Activated T-cell treated with anti-CD3 and anti-CD28 coated beads, Interleukin-2, amount 50 U/mL, for 72 hours (primary cell): ENCODE measurements around the gene STK32B. TPM values are rescaled to one million over a fixed set of nuclear protein-coding genes. Genes with fewer than 3 reads are reported as not detected.
A peak's percentile ranks its signal among the peaks of the same experiment; 100 is the strongest.

ENCODE experiments used
- ATAC-seq, 2 donors: fragments of 150-1000 bp; cut with Tn5 transposase; replicated peaks in 1 of 2; 2 replicates each; pipeline ENCODE4 v1.10.0; 2021; ENCODE audit warnings: moderate library complexity in 2 of 2, mild to moderate bottlenecking in 1 of 2
- DNase-seq, 2 donors: peaks; one replicate each; pipeline ENCODE4 v3.0.0; 2021 to 2022; ENCODE audit warnings: mixed read lengths in 1 of 2
- H3K27ac Mint-ChIP-seq: one replicate; pipeline ENCODE4 v1.8.0; 2022; ENCODE audit warnings: mild to moderate bottlenecking, moderate library complexity, mixed read lengths
- H3K27me3 Mint-ChIP-seq: one replicate; pipeline ENCODE4 v1.8.0; 2022; ENCODE audit warnings: low read depth, mixed read lengths
- H3K36me3 Mint-ChIP-seq, 2 donors: one replicate each; pipeline ENCODE4 v1.8.0; 2022; ENCODE audit warnings: mixed read lengths in 2 of 2, mild to moderate bottlenecking in 1 of 2; ENCODE audit not compliant: insufficient read depth in 2 of 2
- H3K4me1 Mint-ChIP-seq: one replicate; pipeline ENCODE4 v1.8.0; 2022; ENCODE audit warnings: low read depth, mixed read lengths
- H3K4me3 Mint-ChIP-seq, 2 donors: one replicate each; pipeline ENCODE4 v1.8.0; 2022; ENCODE audit warnings: mild to moderate bottlenecking in 2 of 2, mixed read lengths in 2 of 2, moderate library complexity in 2 of 2
- H3K9me3 Mint-ChIP-seq, 2 donors: one replicate each; pipeline ENCODE4 v1.8.0; 2022; ENCODE audit warnings: mixed read lengths in 2 of 2
- total RNA-seq, 2 donors: library from RNA; stranded (reverse); gene quantifications; one replicate each; pipeline ENCODE4 v1.2.3, GENCODE V29; 2022

The STK32B gene
- total RNA-seq, 2 donors from 2014 or later, result not detected

DNA sequence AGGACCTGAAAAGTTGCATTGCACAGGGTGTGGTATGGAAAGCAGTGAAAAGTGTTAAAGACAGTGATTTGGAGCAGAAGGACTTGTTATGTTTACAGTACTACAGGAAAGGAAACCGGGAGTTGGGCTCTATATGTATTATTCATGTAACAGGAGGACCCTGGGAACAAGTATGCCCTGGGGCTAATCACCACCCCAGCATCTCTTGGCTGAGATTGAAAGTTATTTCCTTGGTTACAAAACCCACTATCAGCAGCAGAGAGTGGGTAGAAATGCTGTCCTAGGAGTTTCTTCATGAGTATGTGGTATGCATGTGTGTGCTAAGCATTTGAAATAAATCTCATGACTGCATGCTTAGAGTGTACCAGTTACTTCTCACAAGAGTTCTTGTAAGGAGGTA is 46.9 kb downstream of the STK32B start:
- no peak overlapping the region for H3K27ac Mint-ChIP-seq
- H3K9me3 Mint-ChIP-seq, result peaks cover 0 to 5% of the 10 kb centered on the region in 2 donors
- H3K36me3 Mint-ChIP-seq, result no peaks in the 10 kb centered on the region
- H3K27me3 Mint-ChIP-seq, result no peaks in the 10 kb centered on the region
- DNase-seq (no peak), ATAC-seq (no peak)
- H3K4me3 Mint-ChIP-seq, result no peak overlapping the region
- H3K4me1 Mint-ChIP-seq, result no peaks in the 10 kb centered on the region

- no peak for DNase-seq
- H3K36me3 Mint-ChIP-seq, result no peaks in the 10 kb centered on the region
Measured at GRCh38 chr4:5100336-5100735, 49.1 kb downstream of the STK32B start.

DNA sequence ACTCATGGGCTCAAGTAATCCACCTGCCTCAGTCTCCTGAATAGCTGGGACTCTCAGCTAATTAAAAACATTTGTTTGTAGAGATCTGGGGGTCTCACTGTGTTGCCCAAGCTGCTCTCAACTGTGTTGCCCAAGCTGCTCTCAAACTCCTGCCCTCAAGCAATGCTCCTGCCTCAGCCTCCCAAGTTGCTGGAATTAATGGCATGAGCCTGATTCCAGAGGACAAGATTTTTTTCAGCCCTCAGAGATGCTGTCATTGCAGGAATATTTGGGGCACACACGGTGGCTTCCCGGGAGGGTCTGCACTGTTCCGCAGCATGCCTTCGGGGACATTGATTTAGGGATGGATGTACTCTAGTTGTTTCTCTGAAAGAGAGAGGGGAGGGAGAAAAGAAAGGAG is 49.7 kb downstream of the STK32B start:
- Mint-ChIP-seq H3K36me3 (no peaks in the 10 kb centered on the region), H3K27me3 (no peaks in the 10 kb centered on the region), H3K4me3 (no peak overlapping the region), H3K9me3 (peaks cover 0 to 2% of the 10 kb centered on the region in 2 donors), H3K4me1 (no peaks in the 10 kb centered on the region), H3K27ac (no peak overlapping the region)
- DNase-seq, result no peak
- ATAC-seq, result no peak

More at GRCh38 chr4:5100336-5100735, 49.1 kb downstream of the STK32B start:
- ATAC-seq, result no peak
- Mint-ChIP-seq H3K27me3 (no peaks in the 10 kb centered on the region), H3K4me1 (no peaks in the 10 kb centered on the region), H3K4me3 (no peak overlapping the region), H3K9me3 (peaks cover 0 to 2% of the 10 kb centered on the region in 2 donors), H3K27ac (no peak overlapping the region)

DNA sequence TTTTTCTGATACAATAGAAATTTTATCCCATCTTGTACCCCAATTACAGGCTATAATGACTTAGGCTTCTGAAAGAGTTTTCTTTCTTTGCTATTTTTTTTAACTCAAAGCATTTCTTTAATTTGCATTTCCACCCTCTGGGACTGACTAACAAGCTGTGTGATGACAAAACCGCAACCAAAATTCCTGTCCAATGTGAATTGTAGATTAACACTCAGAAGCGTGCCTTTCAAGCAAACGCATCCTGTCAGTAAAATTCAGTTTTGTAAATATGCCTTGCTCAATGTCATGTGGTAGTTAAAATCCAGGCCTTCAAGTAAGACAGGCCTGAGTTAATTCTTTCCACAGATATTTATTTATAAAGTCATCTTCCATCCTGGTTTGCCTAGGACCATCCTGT is 50.3 kb downstream of the STK32B start:
- no peak for DNase-seq

GRCh38 chr4:5110901-5111300 is 59.6 kb downstream of the STK32B start:
- Mint-ChIP-seq H3K27ac (no peak overlapping the region), H3K4me3 (no peak overlapping the region), H3K9me3 (no peaks in the 10 kb centered on the region), H3K4me1 (no peaks in the 10 kb centered on the region), H3K27me3 (no peaks in the 10 kb centered on the region), H3K36me3 (no peaks in the 10 kb centered on the region)
- ATAC-seq (no peak), DNase-seq (no peak)

More for the DNA sequence above, 50.3 kb downstream of the STK32B start:
- Mint-ChIP-seq H3K27me3 (no peaks in the 10 kb centered on the region), H3K36me3 (no peaks in the 10 kb centered on the region), H3K4me1 (no peaks in the 10 kb centered on the region), H3K4me3 (no peak overlapping the region), H3K27ac (no peak overlapping the region), H3K9me3 (peaks cover 0 to 2% of the 10 kb centered on the region in 2 donors)
- no peak for ATAC-seq

DNA sequence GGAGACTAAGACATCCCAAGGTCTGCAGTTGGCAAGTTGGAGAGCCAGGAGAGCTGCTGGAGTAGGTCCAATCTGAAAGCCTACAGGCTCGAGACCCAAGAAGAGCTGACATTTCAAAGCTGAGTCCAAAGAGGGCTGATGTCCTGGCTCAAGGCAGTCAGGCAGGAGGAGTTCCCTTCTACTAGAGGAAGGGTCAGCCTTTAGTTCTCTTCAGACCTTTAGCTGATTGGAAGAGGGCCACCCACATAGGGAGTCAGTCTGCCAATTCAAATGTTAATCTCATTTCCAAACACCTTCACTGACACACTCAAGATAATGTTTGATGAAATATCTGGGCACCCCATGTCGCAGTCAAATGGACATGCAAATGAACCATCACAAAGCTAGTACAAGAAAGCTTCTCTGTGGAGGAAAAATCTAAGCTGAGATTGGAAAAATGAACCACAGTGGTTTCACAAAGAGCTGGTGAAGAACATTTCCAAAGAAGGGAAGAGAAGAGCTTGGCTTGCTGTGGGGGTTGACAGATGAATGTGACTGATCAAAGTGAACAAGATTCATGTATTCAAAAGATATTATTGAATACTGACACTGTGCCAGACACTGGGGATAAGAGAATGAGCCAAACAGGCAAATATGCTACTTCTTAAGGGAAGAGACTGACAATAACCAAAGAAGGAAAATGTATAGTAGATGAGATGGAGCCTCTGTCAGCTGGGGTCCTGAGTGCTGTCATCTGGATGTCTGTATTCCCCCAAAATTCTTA is 61.2 kb downstream of the STK32B start:
- H3K4me3 Mint-ChIP-seq, result no peak overlapping the region
- ATAC-seq (no peak), DNase-seq (no peak)
- H3K27ac Mint-ChIP-seq, result no peak overlapping the region
- no peaks in the 10 kb centered on the region for H3K27me3 Mint-ChIP-seq
- H3K4me1 Mint-ChIP-seq, result no peaks in the 10 kb centered on the region
- H3K9me3 Mint-ChIP-seq, result no peaks in the 10 kb centered on the region
- no peaks in the 10 kb centered on the region for H3K36me3 Mint-ChIP-seq

- ATAC-seq, result no peak
- Mint-ChIP-seq H3K4me3 (no peak overlapping the region), H3K4me1 (peaks cover 6% of the 10 kb centered on the region), H3K27ac (no peak overlapping the region), H3K9me3 (no peaks in the 10 kb centered on the region), H3K27me3 (no peaks in the 10 kb centered on the region), H3K36me3 (no peaks in the 10 kb centered on the region)
- no peak for DNase-seq
Measured at GRCh38 chr4:5114950-5115349, 63.7 kb downstream of the STK32B start.

GRCh38 chr4:5118091-5118786 is 67.0 kb downstream of the STK32B start:
- Mint-ChIP-seq H3K4me1 (peaks cover 6% of the 10 kb centered on the region), H3K9me3 (no peaks in the 10 kb centered on the region), H3K27ac (no peak overlapping the region), H3K36me3 (no peaks in the 10 kb centered on the region), H3K4me3 (no peak overlapping the region), H3K27me3 (no peaks in the 10 kb centered on the region)
- DNase-seq (peak in 1 of 2 donors; percentile 3), ATAC-seq (peak in 1 of 2 donors; percentile 50)

DNA sequence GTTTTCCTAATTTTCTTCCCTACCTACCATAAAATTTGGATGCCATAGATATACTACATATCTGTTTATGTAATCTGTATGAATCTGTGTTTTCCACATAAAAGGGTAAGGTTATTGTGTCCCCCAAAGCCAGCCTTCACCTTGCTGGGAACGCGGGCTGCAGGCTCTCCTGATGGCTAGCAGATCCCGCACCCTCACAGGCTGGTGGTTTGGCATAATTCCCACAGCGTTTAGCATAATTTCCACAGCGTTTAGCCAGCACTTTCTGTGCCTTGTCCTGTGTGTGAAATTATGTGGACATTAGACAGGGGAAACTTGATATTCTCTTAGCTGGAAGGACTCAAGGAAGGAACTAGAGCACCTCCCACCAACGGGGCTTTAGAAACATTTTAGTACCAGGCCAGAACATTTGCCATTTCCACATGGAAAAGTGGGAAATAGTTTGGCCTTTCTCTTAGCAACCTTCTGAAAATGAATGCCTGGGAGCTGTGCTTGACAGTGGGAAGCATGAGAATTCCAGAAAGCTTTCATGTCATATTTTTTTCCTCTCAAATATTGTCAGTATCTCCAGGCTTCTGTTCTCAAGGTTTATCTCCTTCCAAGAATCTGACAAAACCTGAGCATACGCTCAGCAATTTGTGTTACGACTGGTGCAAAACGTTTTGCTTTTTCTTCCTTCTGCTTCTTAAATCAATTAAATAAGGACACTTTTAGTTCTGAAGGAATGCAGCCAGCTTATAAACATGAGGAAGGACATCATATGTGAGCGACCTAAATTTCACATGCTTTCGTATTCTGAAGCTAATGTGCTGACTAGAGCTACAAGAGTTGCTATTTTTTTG is 67.9 kb downstream of the STK32B start:
- Mint-ChIP-seq H3K27me3 (peaks cover 4% of the 10 kb centered on the region), H3K4me3 (no peak overlapping the region), H3K9me3 (peaks cover 0 to 2% of the 10 kb centered on the region in 2 donors), H3K4me1 (peaks cover 6% of the 10 kb centered on the region), H3K27ac (no peak overlapping the region), H3K36me3 (no peaks in the 10 kb centered on the region)
- ATAC-seq (no peak), DNase-seq (no peak)

DNA sequence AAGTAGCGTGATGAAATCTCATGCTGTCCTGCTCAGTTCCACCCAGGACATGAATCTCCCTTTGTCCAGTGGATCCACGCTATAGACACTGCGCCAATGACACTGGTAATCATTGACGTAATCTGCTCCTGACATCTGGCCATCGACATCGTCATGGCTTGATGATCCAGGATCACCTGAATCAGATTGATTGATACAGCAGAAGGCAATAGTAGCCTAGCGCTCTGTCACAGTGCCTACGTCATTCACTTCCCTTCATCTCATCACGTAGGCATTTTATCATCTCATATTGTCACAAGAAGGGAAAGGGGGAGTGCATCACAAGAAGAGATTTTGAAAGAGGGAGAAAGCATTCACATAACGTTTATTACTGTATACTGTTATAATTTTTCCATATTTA is 68.8 kb downstream of the STK32B start:
- Mint-ChIP-seq H3K9me3 (peaks cover 0 to 3% of the 10 kb centered on the region in 2 donors), H3K27ac (no peak overlapping the region), H3K36me3 (no peaks in the 10 kb centered on the region), H3K4me3 (no peak overlapping the region), H3K27me3 (peaks cover 11% of the 10 kb centered on the region), H3K4me1 (peaks cover 6% of the 10 kb centered on the region)
- DNase-seq (no peak), ATAC-seq (no peak)

- Mint-ChIP-seq H3K27ac (no peak overlapping the region), H3K4me3 (no peak overlapping the region), H3K27me3 (peaks cover 11% of the 10 kb centered on the region), H3K36me3 (no peaks in the 10 kb centered on the region), H3K4me1 (peaks cover 6% of the 10 kb centered on the region), H3K9me3 (peaks cover 0 to 3% of the 10 kb centered on the region in 2 donors)
- no peak for ATAC-seq
- DNase-seq, result no peak
Measured at GRCh38 chr4:5120468-5120867, 69.2 kb downstream of the STK32B start.

DNA sequence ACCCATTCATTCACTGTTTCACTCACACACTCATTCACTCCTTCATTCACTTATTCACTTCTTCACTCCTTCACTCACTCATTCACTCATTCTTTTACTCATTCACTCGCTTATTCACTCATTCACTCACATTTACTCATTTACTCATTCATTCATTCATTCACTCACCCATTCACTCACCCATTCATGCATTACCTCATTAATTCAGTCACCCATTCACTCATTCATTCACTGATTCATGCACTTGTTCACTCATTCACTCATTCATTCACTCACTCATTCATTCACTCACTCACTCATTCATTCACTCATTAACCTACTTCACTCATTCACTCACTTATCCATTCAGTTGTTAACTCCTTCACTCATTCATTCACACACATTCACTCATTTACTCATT is 70.8 kb downstream of the STK32B start:
- H3K36me3 Mint-ChIP-seq, result no peaks in the 10 kb centered on the region
- peaks cover 6% of the 10 kb centered on the region for H3K4me1 Mint-ChIP-seq
- DNase-seq (no peak), ATAC-seq (no peak)
- H3K9me3 Mint-ChIP-seq, result peaks cover 0 to 3% of the 10 kb centered on the region in 2 donors
- H3K27ac Mint-ChIP-seq, result no peak overlapping the region
- H3K4me3 Mint-ChIP-seq, result no peak overlapping the region
- peaks cover 11% of the 10 kb centered on the region for H3K27me3 Mint-ChIP-seq

- no peaks in the 10 kb centered on the region for H3K36me3 Mint-ChIP-seq
- no peak overlapping the region for H3K27ac Mint-ChIP-seq
- ATAC-seq, result no peak
- H3K4me1 Mint-ChIP-seq, result no peaks in the 10 kb centered on the region
- no peak for DNase-seq
- peaks cover 11% of the 10 kb centered on the region for H3K27me3 Mint-ChIP-seq
- peaks cover 2 to 3% of the 10 kb centered on the region in 2 donors for H3K9me3 Mint-ChIP-seq
- H3K4me3 Mint-ChIP-seq, result no peak overlapping the region
Measured at GRCh38 chr4:5124876-5125275, 73.6 kb downstream of the STK32B start.
